ENCODE measurements around the gene SEBOX. TPM values are rescaled to one million over a fixed set of nuclear protein-coding genes. Genes with fewer than 3 reads are reported as not detected.

Gene SEBOX
- total and polyA plus RNA-seq, 2 of the 8 experiments (the other 6 are each of a cell fraction or from before 2014, with no cell fraction given): not detected

- no peak overlapping the region for H3K4me3 ChIP-seq (ENCODE audit: extremely low read depth in 1 of 4, insufficient read depth in 2 of 4, low read depth in 3 of 4, low read length in 4 of 4)
- H2BK12ac ChIP-seq (ENCODE audit: low read depth, low read length): no peak overlapping the region
- peak in 1 of 2 experiments; percentile 19 for DNase-seq (ENCODE audit: low read depth in 1 of 2, low spot score in 2 of 2)
- ChIA-PET CTCF (ENCODE audit: partially characterized antibody) (interaction anchor here (1.3 kb wide), 1 partner anchor 8 kb away, joined by 4 read pairs; no protein-coding TSS in a partner anchor), POLR2A (ENCODE audit: partially characterized antibody) (interaction anchor here (0.7 to 2.1 kb wide), 6 partner anchors 10 to 73 kb away, joined by 3 to 8 read pairs (median 4); partner anchors contain the start of genes IFT20, POLDIP2, TNFAIP1 and VTN)
- H3K27me3 ChIP-seq (replicated peaks in 1 of 4; ENCODE audit: control insufficient read depth in 3 of 4, extremely low read depth in 1 of 4, insufficient read depth in 3 of 4, low read length in 3 of 4): no peaks in the 10 kb centered on the region
- H3K79me1 ChIP-seq (ENCODE audit: low read depth, low read length): 0 out of 2 replicates have a peak, but pooled peaks cover 4% of the 10 kb centered on the region
- H3K9ac ChIP-seq (replicated peaks in 1 of 4; ENCODE audit: extremely low read depth in 1 of 4, low read depth in 3 of 4, low read length in 3 of 4): no peak overlapping the region
- H2AFZ ChIP-seq (ENCODE audit: low read length): no peak overlapping the region
- no peak overlapping the region for H4K8ac ChIP-seq (ENCODE audit: extremely low read depth, insufficient read depth, low read length)
- no peaks in the 10 kb centered on the region for H3K9me3 ChIP-seq (ENCODE audit: insufficient read depth in 2 of 2, low read depth in 1 of 2, low read length in 1 of 2)
- no peak overlapping the region for H4K91ac ChIP-seq (replicated peaks; ENCODE audit: insufficient read length, low read length)
- H2BK120ac ChIP-seq (replicated peaks; ENCODE audit: low read depth, low read length): no peak overlapping the region
- no peak overlapping the region for H4K5ac ChIP-seq (ENCODE audit: insufficient read length, low read depth, low read length)
- H3K23ac ChIP-seq (ENCODE audit: insufficient read length): no peak overlapping the region
- H2AK5ac ChIP-seq (ENCODE audit: low read depth, low read length): no peak overlapping the region
- H3K79me2 ChIP-seq (ENCODE audit: control insufficient read depth in 1 of 2, insufficient read depth in 2 of 2, low read length in 2 of 2): peaks cover 33 to 66% of the 10 kb centered on the region in 2 experiments
- peaks cover 2% of the 10 kb centered on the region; the same call in 1 of the 2 replicates for H3K23me2 ChIP-seq (ENCODE audit: low read depth, low read length)
- FAIRE-seq: no peak
- no peak overlapping the region for H3K27ac ChIP-seq (ENCODE audit: low read depth, low read length)
- H3K36me3 ChIP-seq (ENCODE audit: control insufficient read depth in 2 of 4, insufficient read depth in 4 of 4, low read length in 3 of 4): peaks cover 10 to 44% (median 32%) of the 10 kb centered on the region in 4 experiments
- no peak overlapping the region for H2BK20ac ChIP-seq (ENCODE audit: low read length)
- H3K4me1 ChIP-seq (replicated peaks in 1 of 4; ENCODE audit: control insufficient read depth in 3 of 4, insufficient read depth in 4 of 4, low read length in 3 of 4): peaks cover 0 to 7% (median 3%) of the 10 kb centered on the region in 4 experiments; a peak in 2 of 7 replicates
- H3K18ac ChIP-seq (ENCODE audit: extremely low read depth, low read length): no peak overlapping the region
- H3K4ac ChIP-seq (replicated peaks; ENCODE audit: insufficient read length, low read depth, low read length): no peak overlapping the region
- peaks cover 6 to 22% of the 10 kb centered on the region in 2 experiments for H4K20me1 ChIP-seq (replicated peaks in 1 of 2; ENCODE audit: control insufficient read depth in 1 of 2, insufficient read depth in 2 of 2, low read length in 2 of 2)
- 95% methylated on average over 5 of the region's 5 CpGs; no CpG with 5 or more reads in 1 of the 2 experiments for WGBS, 2 experiments (ENCODE audit: extremely low coverage in 1 of 2, insufficient coverage in 1 of 2, insufficient read length in 1 of 2, insufficient replicate concordance in 2 of 2, low coverage in 1 of 2, low lambda C conversion rate in 2 of 2, missing lambda C conversion rate in 1 of 2)
- H3K14ac ChIP-seq (ENCODE audit: insufficient read length): no peak overlapping the region
- no peak overlapping the region for H3K56ac ChIP-seq (replicated peaks; ENCODE audit: insufficient read length, low read depth, low read length)
- H2BK5ac ChIP-seq (ENCODE audit: low read depth, low read length): no peak overlapping the region
- no peak overlapping the region for H3K4me2 ChIP-seq (ENCODE audit: insufficient read depth in 1 of 2, low read depth in 2 of 2, low read length in 2 of 2)
- no peak overlapping the region for H2BK15ac ChIP-seq (ENCODE audit: low read length)
- no peak for TF ChIP-seq BACH1 (IDR thresholded peaks at IDR 0.05; ENCODE audit: low read length)
- TF ChIP-seq HDAC6 (IDR thresholded peaks at IDR 0.05; ENCODE audit: low read depth, low read length): no peak
- no peak for TF ChIP-seq SIN3A (conservative IDR thresholded peaks at IDR 0.05 in 1 of 2, IDR thresholded peaks at IDR 0.05 in 1 of 2; ENCODE audit: low read depth in 1 of 2, low read length in 2 of 2)
- no peak for TF ChIP-seq BRCA1 (IDR thresholded peaks at IDR 0.05; ENCODE audit: low read depth, low read length)
- TF ChIP-seq SP2 (IDR thresholded peaks at IDR 0.05; ENCODE audit: low read length): no peak
- TF ChIP-seq YY1 (IDR thresholded peaks at IDR 0.05; ENCODE audit: low read depth, low read length): no peak
- TF ChIP-seq JUN (IDR thresholded peaks at IDR 0.05; ENCODE audit: low read depth, low read length): no peak
- no peak for TF ChIP-seq ATF3 (IDR thresholded peaks at IDR 0.05; ENCODE audit: insufficient read depth, low read depth, low read length)
- no peak for TF ChIP-seq GABPA (IDR thresholded peaks at IDR 0.05; ENCODE audit: borderline replicate concordance, insufficient read depth, low read length)
- no peak for TF ChIP-seq EGR1 (IDR thresholded peaks at IDR 0.05; ENCODE audit: borderline replicate concordance, low read depth, low read length)
- TF ChIP-seq POLR2AphosphoS5 (IDR thresholded peaks at IDR 0.05; ENCODE audit: low read depth, low read length): no peak
- no peak for TF ChIP-seq ASH2L (IDR thresholded peaks at IDR 0.05; ENCODE audit: low read length)
- no peak for TF ChIP-seq RAD21 (IDR thresholded peaks at IDR 0.05 in 1 of 2, conservative IDR thresholded peaks at IDR 0.05 in 1 of 2; ENCODE audit: low read depth in 2 of 2, low read length in 2 of 2)
Observed at GRCh38 chr17:28325211-28325610, 39.8 kb downstream of the SEBOX start.
